K562 (cell line): Measurements from ENCODE around the gene PRKCE. TPM values are rescaled to one million over a fixed set of nuclear protein-coding genes. Genes with fewer than 3 reads are reported as not detected.
A peak's percentile ranks its signal among the peaks of the same experiment; 100 is the strongest.

Source experiments
- ATAC-seq: fragments of 200-7000 bp; cut with Tn5 transposase; 3 replicates; pipeline ENCODE4 v1.9.1; 2020; ENCODE audit warnings: moderate library complexity
- BruUV-seq: library from RNA; stranded (reverse); fragments of 400-500 nt; replicated peaks from 2 replicates; lab custom pipeline; 2021; lab: Mats Ljungman, UMichigan
- CTCF ChIA-PET: fragments of 300-600 bp; formaldehyde crosslinking; extraction: SDS; loops from one replicate; lab custom pipeline; 2021; ENCODE audit warnings: low intra/inter-chr PET ratio; lab: Yijun Ruan, JAX
- POLR2A ChIA-PET: fragments of 300-600, 350-650 bp; sonication (Branson Sonifier 250); formaldehyde crosslinking; extraction: SDS; loops from one replicate; lab custom pipeline; 2021; ENCODE audit warnings: antibody characterized with exemption, inconsistent platforms; lab: Yijun Ruan, JAX
- DNase-seq, 4 experiments: peaks; one replicate each; pipeline versions ENCODE4 v3.0.0 to v3.0.0-alpha.2; 2011 to 2018; ENCODE audit warnings: low spot score in 3 of 4, mixed read lengths in 3 of 4; ENCODE audit errors: extremely low read depth in 1 of 4
- FAIRE-seq: peaks from 2 replicates; lab custom pipeline; 2011; peaks lifted over from hg19 to GRCh38; lab: Jason Lieb, UNC
- H2AFZ ChIP-seq: 2 replicates; pipeline ENCODE4 v1.6.0; 2011; ENCODE audit warnings: low read depth, low read length, control low read depth, inconsistent platforms
- H3K27ac ChIP-seq: fragments of 200-600 bp; 3 replicates; pipeline ENCODE4 v1.8.0; 2011; ENCODE audit warnings: low read depth, mild to moderate bottlenecking, control low read depth, inconsistent platforms, low read length, moderate library complexity, mixed read lengths; ENCODE audit errors: extremely low read depth
- H3K27me3 ChIP-seq, 2 experiments: fragments of 300-600 bp in 1 of 2; 2 replicates in 1 of 2; 3 replicates in 1 of 2; pipeline versions ENCODE4 v1.6.0 to v1.8.0; 2011; ENCODE audit warnings: inconsistent platforms in 2 of 2, low read length in 2 of 2, mild to moderate bottlenecking in 1 of 2, mixed read lengths in 1 of 2, moderate library complexity in 1 of 2; ENCODE audit not compliant: control insufficient read depth in 2 of 2, insufficient read depth in 2 of 2
- H3K36me3 ChIP-seq: fragments of 300-600 bp; 3 replicates; pipeline ENCODE4 v1.8.0; 2011; ENCODE audit warnings: mild to moderate bottlenecking, low read length, inconsistent platforms; ENCODE audit not compliant: control insufficient read depth, insufficient read depth
- H3K4me1 ChIP-seq, 2 experiments: fragments of 200-600 bp in 1 of 2; replicated peaks in 1 of 2; 2 replicates in 1 of 2; 3 replicates in 1 of 2; pipeline versions ENCODE4 v1.5.1 to v1.8.0; 2011; ENCODE audit warnings: inconsistent platforms in 2 of 2, low read length in 2 of 2, mild to moderate bottlenecking in 1 of 2, mixed read lengths in 1 of 2, moderate library complexity in 1 of 2; ENCODE audit not compliant: control insufficient read depth in 2 of 2, insufficient read depth in 2 of 2
- H3K4me2 ChIP-seq: 2 replicates; pipeline ENCODE4 v1.6.1; 2011; ENCODE audit warnings: low read length, control low read depth, inconsistent platforms, mixed read lengths; ENCODE audit not compliant: insufficient read depth
- H3K4me3 ChIP-seq: fragments of 200-600 bp; sonication (generic), shearing (Covaris generic); 2 replicates; pipeline ENCODE4 v1.5.1; 2016; ENCODE audit warnings: control low read depth, inconsistent platforms
- H3K79me2 ChIP-seq: fragments of 200-600 bp; 3 replicates; pipeline ENCODE4 v1.8.0; 2011; ENCODE audit warnings: low read length, inconsistent platforms; ENCODE audit not compliant: control insufficient read depth, insufficient read depth
- H3K9ac ChIP-seq, 2 experiments: 2 replicates each; pipeline versions ENCODE4 v1.6.0 to v1.6.1; 2011; ENCODE audit warnings: low read depth in 2 of 2, low read length in 2 of 2, control low read depth in 1 of 2, inconsistent platforms in 1 of 2, mild to moderate bottlenecking in 1 of 2, mixed read lengths in 1 of 2; ENCODE audit not compliant: insufficient read depth in 1 of 2
- H3K9me1 ChIP-seq: one replicate; pipeline ENCODE4 v1.6.0; 2011; ENCODE audit warnings: inconsistent platforms, mild to moderate bottlenecking, low read length, moderate library complexity; ENCODE audit not compliant: control insufficient read depth, insufficient read depth
- H3K9me3 ChIP-seq: replicated peaks from 2 replicates; pipeline ENCODE4 v1.5.1; 2011; ENCODE audit warnings: low read depth, low read length, inconsistent platforms; ENCODE audit not compliant: control insufficient read depth, insufficient read depth
- H4K20me1 ChIP-seq: replicated peaks from 2 replicates; pipeline ENCODE4 v1.6.1; 2011; ENCODE audit warnings: low read length, inconsistent platforms, mixed read lengths; ENCODE audit not compliant: control insufficient read depth, insufficient read depth
- ADNP ChIP-seq: fragments of 200-800 bp; sonication (Bioruptor generic); IDR thresholded peaks from 2 replicates; pipeline ENCODE4 v1.6.1; 2016; ENCODE audit warnings: missing genetic modification characterization, missing compliant biosample characterization
- ATF3 ChIP-seq, 2 experiments: fragments of 450-650 bp in 1 of 2; sonication (generic) in 1 of 2; formaldehyde crosslinking in 1 of 2; IDR thresholded peaks in 1 of 2; conservative IDR thresholded peaks in 1 of 2; 2 replicates each; pipeline versions ENCODE4 v1.6.1 to v1.8.1; 2016 to 2023; ENCODE audit warnings: mild to moderate bottlenecking in 2 of 2, moderate library complexity in 2 of 2, inconsistent platforms in 1 of 2, missing genetic modification reagents in 1 of 2
- BCOR ChIP-seq: fragments of 450-650 bp; IDR thresholded peaks from 2 replicates; pipeline ENCODE4 v1.6.1; 2016
- CEBPG ChIP-seq, 3 experiments: fragments of 200-800 bp in 1 of 3; sonication (Bioruptor generic) in 1 of 3; sonication (generic) in 1 of 3; formaldehyde crosslinking in 1 of 3; IDR thresholded peaks in 2 of 3; conservative IDR thresholded peaks in 1 of 3; 2 replicates each; pipeline versions ENCODE4 v1.6.1 to v1.8.0; 2016 to 2022; ENCODE audit warnings: missing compliant biosample characterization in 2 of 3, missing genetic modification characterization in 2 of 3, mild to moderate bottlenecking in 1 of 3, missing genetic modification reagents in 1 of 3
- HNRNPH1 ChIP-seq: fragments of 200-400 bp; formaldehyde crosslinking; optimal IDR thresholded peaks from 2 replicates; pipeline ENCODE3; 2017; ENCODE audit warnings: low read depth, mild to moderate bottlenecking, low read length, moderate library complexity
- KDM1A ChIP-seq, 2 experiments: fragments of 450-650 bp; IDR thresholded peaks; 2 replicates each; pipeline ENCODE4 v1.6.1; 2016; ENCODE audit warnings: mild to moderate bottlenecking in 2 of 2
- RBM25 ChIP-seq: fragments of 200-400 bp; formaldehyde crosslinking; IDR thresholded peaks from 2 replicates; pipeline ENCODE4 v1.6.1; 2018; ENCODE audit warnings: low read length, low read depth, moderate library complexity; ENCODE audit not compliant: severe bottlenecking
- RREB1 ChIP-seq: fragments of 250-450 bp; sonication (Bioruptor Pico); IDR thresholded peaks from 2 replicates; pipeline ENCODE4 v1.4.0; 2020
- WGBS: fragments of 100-300 bp; shearing (Covaris generic); methylation state at CpG from one replicate; pipeline ENCODE4 v1.1.6; 2016; ENCODE audit warnings: low coverage, mixed read lengths; ENCODE audit not compliant: insufficient coverage; ENCODE audit errors: missing lambda C conversion rate; 5-methylcytosine and 5-hydroxymethylcytosine counted together
- in situ Hi-C: fragments of 300-500 bp; cut with MboI; formaldehyde crosslinking; loops from 4 replicates; pipeline ENCODE4 v1.15.0; 2018; ENCODE audit warnings: inconsistent platforms, mixed read lengths
- intact Hi-C: fragments of 100-400 bp; cut with micrococcal nuclease; formaldehyde crosslinking; loops from 2 replicates; pipeline ENCODE4 v1.14.2; 2022
- polyA plus RNA-seq, 8 experiments: library from polyadenylated mRNA; depleted of rRNA in 4 of 8; stranded (reverse) in 5 of 8; unstranded in 3 of 8; fragments of >200 nt; fragmentation: Nextera tagmentation in 2 of 8; fragmentation: Illumina TruSeq in 1 of 8; extraction: Ambion mirVana in 2 of 8; extraction: Trizol in 1 of 8; gene quantifications; 2 replicates each; pipeline versions ENCODE4 v1.2.1 to v1.2.3, GENCODE V29; 2011 to 2014; ENCODE audit warnings: inconsistent platforms in 1 of 8, missing spikeins in 1 of 8
- total RNA-seq, 7 experiments: library from RNA; depleted of rRNA in 6 of 7; stranded (reverse); fragments of >200 nt in 6 of 7; fragmentation: Illumina TruSeq in 2 of 7; extraction: Trizol in 2 of 7; gene quantifications; 2 replicates each; pipeline versions ENCODE4 v1.2.1 to v1.2.3, GENCODE V29; 2011 to 2021; ENCODE audit warnings: low replicate concordance in 1 of 7
- TF ChIP-seq, protein P1 (sequence below): fragments of 450-650 bp; IDR thresholded peaks from 2 replicates; pipeline ENCODE4 v1.6.1; 2018; ENCODE audit warnings: mild to moderate bottlenecking, low read depth; ENCODE audit not compliant: partially characterized antibody

PRKCE gene
- total and polyA plus RNA-seq, 9 of the 15 experiments (the other 6 are each of a cell fraction or from before 2014, with no cell fraction given): 0.06 to 1.0 (median 0.22) TPM; not detected in 1

- ATAC-seq: no peak
- H3K4me1 ChIP-seq: no peaks in the 10 kb centered on the region
- H3K4me3 ChIP-seq: no peak overlapping the region
- intact Hi-C loops: no loop called here
- H3K36me3 ChIP-seq: no peaks in the 10 kb centered on the region
- WGBS: 3% methylated on average over 5 of the region's 5 CpGs
- no peak overlapping the region for H3K4me2 ChIP-seq
- peaks cover 4 to 24% of the 10 kb centered on the region in 2 experiments; a peak in 4 of 5 replicates for H3K27me3 ChIP-seq
- H3K9me3 ChIP-seq: no peaks in the 10 kb centered on the region
- TF ChIP-seq HNRNPH1 (no peak), RREB1 (CRISPR knock-in tag) (no peak), RBM25 (peak; percentile 67), ADNP (peak; percentile 46; the same call in 1 of the 2 replicates), CEBPG (CRISPR knock-in tag; IDR thresholded peaks at IDR 0.05) (no peak), CEBPG (tag; conservative IDR thresholded peaks at IDR 0.05 in 1 of 2, IDR thresholded peaks at IDR 0.05 in 1 of 2) (peak in 1 of 2 experiments; percentile 60; a peak in 2 of 4 replicates), ATF3 (IDR thresholded peaks at IDR 0.05) (peak; percentile 67; the same call in 1 of the 2 replicates), ATF3 (CRISPR knock-in tag; conservative IDR thresholded peaks at IDR 0.05) (no peak), BCOR (peak; percentile 21; the same call in 1 of the 2 replicates), KDM1A (IDR thresholded peaks at IDR 0.05) (0 out of 4 replicates have a peak, but pooled peaks of 1 of the 2 experiments have one; percentile 25)
- TF ChIP-seq, protein P1, sequence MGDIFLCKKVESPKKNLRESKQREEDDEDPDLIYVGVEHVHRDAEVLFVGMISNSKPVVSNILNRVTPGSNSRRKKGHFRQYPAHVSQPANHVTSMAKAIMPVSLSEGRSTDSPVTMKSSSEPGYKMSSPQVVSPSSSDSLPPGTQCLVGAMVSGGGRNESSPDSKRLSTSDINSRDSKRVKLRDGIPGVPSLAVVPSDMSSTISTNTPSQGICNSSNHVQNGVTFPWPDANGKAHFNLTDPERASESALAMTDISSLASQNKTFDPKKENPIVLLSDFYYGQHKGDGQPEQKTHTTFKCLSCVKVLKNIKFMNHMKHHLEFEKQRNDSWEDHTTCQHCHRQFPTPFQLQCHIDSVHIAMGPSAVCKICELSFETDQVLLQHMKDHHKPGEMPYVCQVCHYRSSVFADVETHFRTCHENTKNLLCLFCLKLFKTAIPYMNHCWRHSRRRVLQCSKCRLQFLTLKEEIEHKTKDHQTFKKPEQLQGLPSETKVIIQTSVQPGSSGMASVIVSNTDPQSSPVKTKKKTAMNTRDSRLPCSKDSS: no peak
- BruUV-seq: no TSS peak
- no peak for FAIRE-seq
- ChIA-PET CTCF (interaction anchor here (1.1 kb wide), 1 partner anchor 60 kb away, joined by 3 read pairs; no protein-coding TSS in a partner anchor), POLR2A (no interaction called here)
- no peak overlapping the region for H3K27ac ChIP-seq
- H2AFZ ChIP-seq: no peak overlapping the region
- in situ Hi-C loops: no loop called here
- no peak for DNase-seq
- H3K9ac ChIP-seq: no peak overlapping the region
- no peaks in the 10 kb centered on the region for H3K79me2 ChIP-seq
- H3K9me1 ChIP-seq: no peaks in the 10 kb centered on the region
- H4K20me1 ChIP-seq: no peaks in the 10 kb centered on the region
Measured at GRCh38 chr2:46122318-46122976, 471.0 kb downstream of the PRKCE start.
